ENCODE measurements around the gene KRTAP5-9.
"Not testable (repeated sequence)": the region's sequence is repeated elsewhere in the genome, so short reads cannot be mapped to it uniquely, and the experiment has no call there.

KRTAP5-9 gene

DNA sequence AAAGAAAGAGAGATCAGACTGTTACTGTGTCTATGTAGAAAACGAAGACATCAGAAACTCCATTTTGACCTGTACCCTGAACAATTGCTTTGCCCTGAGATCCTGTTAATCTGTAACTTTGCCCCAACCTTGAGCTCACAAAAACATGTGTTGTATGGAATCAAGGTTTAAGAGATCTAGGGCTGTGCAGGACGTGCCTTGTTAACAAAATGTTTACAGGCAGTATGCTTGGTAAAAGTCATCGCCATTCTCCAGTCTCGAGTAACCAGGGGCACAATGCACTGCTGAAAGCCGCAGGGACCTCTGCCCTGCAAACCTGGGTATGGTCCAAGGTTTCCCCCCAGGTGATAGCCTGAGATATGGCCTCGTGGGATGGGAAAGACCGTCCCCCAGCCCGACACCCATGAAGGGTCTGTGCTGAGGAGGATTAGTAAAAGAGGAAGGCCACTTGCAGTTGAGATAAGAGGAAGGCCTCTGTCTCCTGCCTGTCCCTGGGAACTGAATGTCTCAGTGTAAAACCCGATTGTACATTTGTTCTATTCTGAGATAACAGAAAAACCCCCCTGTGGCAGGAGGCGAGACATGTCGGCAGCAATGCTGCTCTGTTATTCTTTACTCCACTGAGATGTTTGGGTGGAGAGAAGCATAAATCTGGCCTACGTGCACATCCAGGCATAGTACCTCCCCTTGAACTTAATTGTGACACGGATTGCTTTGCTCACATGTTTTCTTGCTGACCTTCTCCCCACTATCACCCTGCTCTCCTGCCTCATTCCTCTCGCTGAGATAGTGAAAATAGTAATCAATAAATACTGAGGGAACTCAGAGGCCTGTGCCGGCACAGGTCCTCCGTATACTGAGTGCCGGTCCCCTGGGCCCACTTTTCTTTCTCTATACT is 13.3 kb upstream of the KRTAP5-9 start:
- not testable (repeated sequence) for DNase-seq

DNA sequence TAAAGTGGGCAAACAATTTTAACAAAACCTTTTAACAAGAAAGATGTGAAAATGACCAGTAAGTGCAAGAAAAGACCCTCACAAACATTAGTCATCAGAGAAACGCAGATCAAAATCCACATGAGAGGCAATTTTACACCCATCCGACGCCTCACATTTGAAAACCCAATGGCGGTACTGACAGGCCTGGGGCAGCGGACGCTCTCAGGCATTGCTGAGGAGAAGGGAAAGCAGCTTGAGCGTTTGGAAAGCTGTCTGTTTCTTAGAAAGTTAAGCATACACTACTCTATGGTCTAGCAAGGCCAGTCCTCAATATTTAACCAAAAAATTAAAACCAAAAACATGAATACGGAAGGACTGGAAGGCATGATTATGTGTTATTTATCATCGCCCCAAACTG is 12.4 kb upstream of the KRTAP5-9 start:
- no peak for DNase-seq

GRCh38 chr11:71537537-71537936 is 10.7 kb upstream of the KRTAP5-9 start:
- no peak for DNase-seq

- not testable (repeated sequence) for DNase-seq
These were observed 10.1 kb upstream of the KRTAP5-9 start, which contains the start of gene KRTAP5-8 for GRCh38 chr11:71537977-71538665. KRTAP5-8 (plus strand) TSS chr11:71538025; CDS start chr11:71538056, 31 bp downstream.

GRCh38 chr11:71538666-71538990 is 9.6 kb upstream of the KRTAP5-9 start:
- no peak for DNase-seq

- no peak for DNase-seq
These were observed 9.2 kb upstream of the KRTAP5-9 start for GRCh38 chr11:71539017-71539416.

GRCh38 chr11:71539971-71540370 is 8.2 kb upstream of the KRTAP5-9 start:
- DNase-seq = not testable (repeated sequence)

GRCh38 chr11:71540521-71541304 is 7.5 kb upstream of the KRTAP5-9 start:
- DNase-seq = not testable (repeated sequence)

- DNase-seq = no peak
These were observed 5.8 kb upstream of the KRTAP5-9 start for GRCh38 chr11:71542382-71542781.

GRCh38 chr11:71542879-71543777 is 5.1 kb upstream of the KRTAP5-9 start:
- no peak for DNase-seq

DNA sequence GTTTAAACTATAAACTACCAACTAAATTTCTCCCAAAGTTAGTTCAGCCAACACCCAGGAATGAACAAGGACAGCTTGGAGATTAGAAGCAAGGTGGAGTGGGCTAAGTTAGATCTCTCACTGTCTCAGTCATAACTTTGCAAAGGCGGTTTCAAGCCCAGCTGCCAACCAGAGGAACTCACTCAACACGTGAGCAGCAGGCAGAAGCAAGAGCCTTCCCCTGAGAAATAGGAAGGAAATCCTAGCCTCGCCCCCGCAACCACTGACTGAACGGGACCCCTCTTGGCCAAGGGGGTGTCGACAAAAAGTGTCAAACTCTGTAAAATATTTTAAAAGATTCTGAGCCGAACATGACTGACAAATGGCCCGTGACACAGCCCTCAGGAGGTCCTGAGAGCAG is 4.4 kb upstream of the KRTAP5-9 start:
- no peak for DNase-seq

DNA sequence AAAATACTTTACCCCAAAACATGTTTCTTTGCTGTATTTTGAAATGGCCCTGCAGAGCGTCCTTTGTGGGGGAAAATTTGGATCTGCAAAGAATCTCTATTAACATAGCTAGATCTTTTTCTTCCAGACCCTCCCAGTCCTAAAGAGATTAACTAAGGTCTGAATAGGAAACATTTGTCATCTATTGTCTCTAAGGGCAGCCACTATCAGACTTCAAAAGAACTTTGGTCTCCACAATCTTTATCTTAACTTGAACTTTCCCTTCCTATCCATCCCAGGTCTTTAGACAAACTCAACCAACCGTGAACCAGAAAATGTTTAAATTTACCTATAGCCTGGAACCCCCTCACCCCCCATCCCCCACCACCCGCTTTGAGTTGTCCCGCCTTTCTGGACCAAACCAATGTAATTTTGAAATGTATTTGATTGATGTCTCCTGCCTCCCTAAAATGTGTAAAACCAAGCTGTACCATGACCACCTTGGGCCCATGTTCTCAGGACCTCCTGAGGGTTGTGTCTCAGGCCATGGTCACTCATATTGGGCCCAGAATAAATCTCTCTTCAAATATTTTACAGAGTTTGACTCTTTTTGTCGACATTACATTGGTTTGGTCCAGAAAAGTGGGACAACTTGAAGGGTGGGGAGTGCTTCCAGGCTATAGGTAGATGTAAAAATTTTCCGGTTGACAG is 3.5 kb upstream of the KRTAP5-9 start:
- no peak for DNase-seq

DNA sequence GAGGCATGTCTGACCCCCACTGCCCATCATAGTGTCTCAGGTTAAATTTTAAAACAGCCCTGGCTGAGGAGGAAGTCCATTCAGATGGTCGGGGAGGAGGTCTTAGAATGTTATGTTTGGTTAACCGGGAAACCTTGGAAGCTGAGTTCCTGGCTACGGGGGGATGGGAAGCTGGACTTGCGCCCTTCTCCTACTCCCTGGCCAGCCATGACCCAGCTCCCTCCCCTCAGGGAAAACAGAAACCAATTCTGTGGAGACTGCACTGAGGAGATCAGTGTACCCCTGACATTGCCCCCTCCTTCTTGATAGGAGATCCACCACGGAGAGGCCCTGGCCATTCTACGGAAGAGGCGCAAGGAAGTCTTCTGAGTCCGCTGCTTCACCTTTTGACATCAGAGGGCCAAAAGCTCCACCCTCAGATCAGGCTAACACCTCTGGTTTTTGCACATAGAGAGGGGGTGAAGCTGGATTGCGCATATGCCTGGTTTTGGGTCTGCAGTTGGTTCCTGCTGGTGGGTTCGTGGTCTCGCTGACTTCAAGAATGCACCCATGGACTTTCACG is 2.7 kb upstream of the KRTAP5-9 start:
- DNase-seq = no peak

- DNase-seq = no peak
These were observed 514 bp downstream of the KRTAP5-9 start for GRCh38 chr11:71548716-71549151.

GRCh38 chr11:71551711-71552110 is 3.5 kb downstream of the KRTAP5-9 start:
- DNase-seq = no peak

DNA sequence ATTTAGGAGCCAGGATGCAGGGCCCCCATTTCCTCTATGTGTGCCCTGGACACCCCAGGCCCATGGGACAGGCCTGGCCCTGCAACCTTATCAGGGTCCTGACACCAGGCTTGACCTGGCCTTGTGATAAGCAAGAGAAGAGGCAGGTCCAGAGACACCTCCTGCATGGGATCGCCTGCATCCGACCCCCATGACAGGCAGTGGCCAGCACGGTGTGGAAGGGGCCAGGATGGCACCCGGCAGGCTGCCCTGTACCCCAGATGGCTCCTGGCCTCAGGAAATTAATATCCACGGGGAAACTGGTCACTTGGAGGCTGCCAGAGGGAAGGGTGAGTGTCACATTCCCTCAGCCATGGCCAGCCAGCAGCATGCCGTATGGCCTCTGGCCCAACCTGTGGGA is 6.8 kb downstream of the KRTAP5-9 start:
- DNase-seq = no peak

GRCh38 chr11:71555508-71555907 is 7.3 kb downstream of the KRTAP5-9 start:
- DNase-seq = no peak

- no peak for DNase-seq
These were observed 7.8 kb downstream of the KRTAP5-9 start for GRCh38 chr11:71556018-71556417.

DNA sequence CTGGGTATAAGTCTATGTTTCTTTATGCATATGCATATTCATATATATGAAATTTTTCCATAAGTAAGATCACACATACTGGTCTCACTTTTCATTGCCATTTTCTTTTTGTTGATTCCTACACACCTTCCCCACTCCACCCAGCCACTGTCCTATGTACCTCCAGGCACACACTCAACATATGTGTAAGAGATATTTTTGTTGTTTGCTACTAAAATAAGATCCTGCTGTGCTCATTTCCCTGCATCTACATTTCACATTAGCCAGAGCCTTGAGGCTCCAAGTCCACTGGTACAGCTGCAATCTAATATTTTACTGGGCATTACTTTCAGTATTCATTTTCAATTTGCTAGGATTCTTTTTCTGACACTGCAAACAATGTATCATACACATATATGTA is 9.0 kb downstream of the KRTAP5-9 start:
- no peak for DNase-seq

GRCh38 chr11:71558996-71559395 is 10.8 kb downstream of the KRTAP5-9 start:
- DNase-seq = no peak

GRCh38 chr11:71562120-71562519 is 13.9 kb downstream of the KRTAP5-9 start:
- no peak for DNase-seq
